GM19395 (cell line): ENCODE results near the gene JADE2.

Source experiments
- ATAC-seq: cut with Tn5 transposase; IDR thresholded peaks from one replicate; pipeline ENCODE4 v1.9.1; 2021; ENCODE audit warnings: mild to moderate bottlenecking, moderate library complexity; ENCODE audit not compliant: unreplicated experiment

The JADE2 gene

GRCh38 chr5:134625559-134625958 lies 100.1 kb downstream of the JADE2 start:
- no peak for ATAC-seq

- ATAC-seq: no peak
Measured at GRCh38 chr5:134626369-134627014, 101.0 kb downstream of the JADE2 start.
